SK-N-SH (cell line): ENCODE data around the gene CHCHD1. TPM values are rescaled to one million over a fixed set of nuclear protein-coding genes. Genes with fewer than 3 reads are reported as not detected.

Experiments
- CTCF ChIA-PET: fragments of 300-600, 350-600 bp; formaldehyde crosslinking; extraction: SDS; loops from one replicate; lab custom pipeline; 2021; lab: Yijun Ruan, JAX
- POLR2A ChIA-PET: fragments of 350-600 bp; sonication (Branson Sonifier 250); formaldehyde crosslinking; extraction: SDS; loops from one replicate; lab custom pipeline; 2020; ENCODE audit warnings: antibody characterized with exemption, inconsistent platforms; lab: Yijun Ruan, JAX
- DNase-seq: peaks from one replicate; pipeline ENCODE4 v3.0.0; 2012
- H2AFZ ChIP-seq: fragments of 200-600 bp; sonication (generic); 2 replicates; pipeline ENCODE4 v1.8.1; 2016; ENCODE audit warnings: antibody characterized with exemption, mild to moderate bottlenecking, low read depth
- H3F3A ChIP-seq: fragments of 200-600 bp; sonication (generic); replicated peaks from 2 replicates; pipeline ENCODE3; 2016; ENCODE audit warnings: antibody characterized with exemption, mild to moderate bottlenecking; ENCODE audit not compliant: insufficient read depth
- H3K27ac ChIP-seq, 2 experiments: fragments of 200-500 bp in 1 of 2; fragments of 200-600 bp in 1 of 2; sonication (Bioruptor generic) in 1 of 2; sonication (generic), shearing (Covaris generic) in 1 of 2; 2 replicates each; pipeline versions ENCODE4 v1.5.1 to v1.6.1; 2014 to 2016; ENCODE audit warnings: low read depth in 2 of 2, inconsistent platforms in 1 of 2, low read length in 1 of 2, mild to moderate bottlenecking in 1 of 2, mixed read lengths in 1 of 2
- H3K27me3 ChIP-seq: fragments of 200-600 bp; sonication (generic), shearing (Covaris generic); 2 replicates; pipeline ENCODE4 v1.6.1; 2016; ENCODE audit warnings: mixed run types; ENCODE audit not compliant: insufficient read depth
- H3K36me3 ChIP-seq, 2 experiments: fragments of 200-500 bp in 1 of 2; fragments of 200-600 bp in 1 of 2; sonication (Bioruptor generic) in 1 of 2; sonication (generic) in 1 of 2; replicated peaks in 1 of 2; 2 replicates each; pipeline versions ENCODE3 to v1.5.1; 2014 to 2016; ENCODE audit warnings: low read length in 1 of 2, mild to moderate bottlenecking in 1 of 2; ENCODE audit not compliant: insufficient read depth in 2 of 2, control insufficient read depth in 1 of 2
- H3K4me1 ChIP-seq, 2 experiments: fragments of 200-500 bp in 1 of 2; fragments of 200-600 bp in 1 of 2; sonication (Bioruptor generic) in 1 of 2; sonication (generic), shearing (Covaris generic) in 1 of 2; 2 replicates each; pipeline versions ENCODE4 v1.5.1 to v1.6.1; 2014 to 2016; ENCODE audit warnings: low read depth in 1 of 2, low read length in 1 of 2, mixed run types in 1 of 2; ENCODE audit not compliant: insufficient read depth in 2 of 2, control insufficient read depth in 1 of 2
- H3K4me2 ChIP-seq: fragments of 200-600 bp; sonication (generic), shearing (Covaris generic); 2 replicates; pipeline ENCODE4 v1.6.1; 2017; ENCODE audit warnings: mixed run types
- H3K4me3 ChIP-seq, 2 experiments: fragments of 200-500 bp in 1 of 2; fragments of 200-600 bp in 1 of 2; sonication (Bioruptor generic) in 1 of 2; sonication (generic), shearing (Covaris generic) in 1 of 2; 2 replicates each; pipeline versions ENCODE4 v1.5.1 to v1.8.1; 2014 to 2016; ENCODE audit warnings: low read depth in 2 of 2, inconsistent platforms in 1 of 2, low read length in 1 of 2, mild to moderate bottlenecking in 1 of 2, mixed read lengths in 1 of 2, moderate library complexity in 1 of 2
- H3K79me2 ChIP-seq: fragments of 200-600 bp; sonication (generic); 2 replicates; pipeline ENCODE4 v1.8.1; 2017; ENCODE audit warnings: mild to moderate bottlenecking; ENCODE audit not compliant: insufficient read depth
- H3K9ac ChIP-seq: fragments of 200-600 bp; sonication (generic); 2 replicates; pipeline ENCODE4 v1.6.1; 2017; ENCODE audit warnings: mixed run types
- H3K9me2 ChIP-seq: fragments of 200-600 bp; sonication (generic); 2 replicates; pipeline ENCODE4 v1.6.1; 2017; ENCODE audit warnings: mixed run types
- H3K9me3 ChIP-seq: fragments of 200-600 bp; sonication (generic); 2 replicates; pipeline ENCODE4 v1.6.1; 2017; ENCODE audit warnings: mixed run types, mild to moderate bottlenecking, moderate library complexity
- H4K20me1 ChIP-seq: fragments of 200-600 bp; sonication (generic); 2 replicates; pipeline ENCODE4 v1.6.1; 2017; ENCODE audit warnings: mild to moderate bottlenecking, mixed run types; ENCODE audit not compliant: insufficient read depth
- CHD2 ChIP-seq: fragments of 150-350 bp; IDR thresholded peaks from 2 replicates; pipeline ENCODE4 v1.6.1; 2018; ENCODE audit warnings: low read length; ENCODE audit not compliant: partially characterized antibody
- GABPA ChIP-seq: IDR thresholded peaks from 2 replicates; pipeline ENCODE4 v1.4.0; 2012; ENCODE audit warnings: low read depth, mild to moderate bottlenecking
- MXI1 ChIP-seq: IDR thresholded peaks from 2 replicates; pipeline ENCODE4 v1.6.1; 2012; ENCODE audit warnings: mild to moderate bottlenecking, low read depth, low read length, improper control_type of control experiment
- NFIC ChIP-seq: IDR thresholded peaks from 2 replicates; pipeline ENCODE4 v1.4.0; 2012; ENCODE audit warnings: borderline replicate concordance
- RCOR1 ChIP-seq: fragments of 150-350 bp; IDR thresholded peaks from 2 replicates; pipeline ENCODE4 v1.6.1; 2017; ENCODE audit warnings: antibody characterized with exemption, low read length
- RFX5 ChIP-seq: IDR thresholded peaks from 2 replicates; pipeline ENCODE4 v1.6.1; 2012; ENCODE audit warnings: mild to moderate bottlenecking, improper control_type of control experiment, low read length
- SIN3A ChIP-seq: IDR thresholded peaks from 2 replicates; pipeline ENCODE4 v1.6.1; 2012; ENCODE audit warnings: low read depth, mild to moderate bottlenecking, low read length, moderate library complexity, borderline replicate concordance
- SMC3 ChIP-seq: IDR thresholded peaks from 2 replicates; pipeline ENCODE4 v1.6.1; 2012; ENCODE audit warnings: low read depth, low read length, improper control_type of control experiment
- TEAD4 ChIP-seq: IDR thresholded peaks from 2 replicates; pipeline ENCODE4 v1.4.0; 2012; ENCODE audit warnings: mild to moderate bottlenecking, borderline replicate concordance; ENCODE audit not compliant: insufficient read depth
- WGBS: methylation state at CpG from one replicate; pipeline ENCODE4 v1.1.6; 2017; ENCODE audit warnings: low lambda C conversion rate; 5-methylcytosine and 5-hydroxymethylcytosine counted together
- polyA plus RNA-seq, 3 experiments: library from polyadenylated mRNA; depleted of rRNA; stranded (reverse); fragments of >200 nt; gene quantifications; 2 replicates each; pipeline ENCODE4 v1.2.3, GENCODE V29; 2012
- TF ChIP-seq, protein P1 (sequence below): fragments of 150-350 bp; IDR thresholded peaks from 2 replicates; pipeline ENCODE4 v1.6.1; 2016; ENCODE audit warnings: mild to moderate bottlenecking, low read depth, low read length
- TF ChIP-seq, protein P2 (sequence below): IDR thresholded peaks from 2 replicates; pipeline ENCODE4 v1.4.0; 2012; ENCODE audit warnings: low read depth, borderline replicate concordance
- TF ChIP-seq, protein P3 (sequence below): IDR thresholded peaks from 2 replicates; pipeline ENCODE4 v1.4.0; 2012; ENCODE audit warnings: low read depth, borderline replicate concordance
- TF ChIP-seq, protein P4 (sequence below): fragments of 150-350 bp; IDR thresholded peaks from 2 replicates; pipeline ENCODE4 v1.6.1; 2017; ENCODE audit warnings: antibody characterized with exemption, low read length, low read depth, borderline replicate concordance
- TF ChIP-seq, protein P5 (sequence below): IDR thresholded peaks from 2 replicates; pipeline ENCODE4 v1.6.1; 2012; ENCODE audit warnings: mild to moderate bottlenecking, low read depth, low read length, moderate library complexity

CHCHD1 gene
- polyA plus RNA-seq, 1 of the 3 experiments (the other 2 are of a cell fraction), result 60.9 TPM

DNA sequence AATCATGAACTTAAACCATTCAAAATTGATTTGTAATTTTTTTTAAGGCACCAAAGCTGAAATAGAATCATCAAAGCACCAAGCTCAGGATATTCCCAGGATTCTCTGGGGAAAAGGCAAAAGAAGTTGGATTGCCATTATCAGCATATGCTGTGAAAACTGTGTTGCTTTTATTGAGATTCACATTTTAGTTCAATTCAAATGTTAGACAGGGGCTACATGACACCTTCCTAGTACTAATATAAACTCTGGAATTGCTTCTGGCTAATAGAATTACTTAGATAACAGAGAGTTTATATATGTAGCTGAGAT is 33.8 kb downstream of the CHCHD1 start:
- H3K4me3 ChIP-seq, result 0 out of 4 replicates have a peak overlapping the region, but pooled peaks of 1 of the 2 experiments have one; percentile 1
- H2AFZ ChIP-seq, result no peak overlapping the region
- no peak for TF ChIP-seq NFIC
- no peak for TF ChIP-seq SIN3A
- no peak for TF ChIP-seq SMC3
- TF ChIP-seq, protein P1, sequence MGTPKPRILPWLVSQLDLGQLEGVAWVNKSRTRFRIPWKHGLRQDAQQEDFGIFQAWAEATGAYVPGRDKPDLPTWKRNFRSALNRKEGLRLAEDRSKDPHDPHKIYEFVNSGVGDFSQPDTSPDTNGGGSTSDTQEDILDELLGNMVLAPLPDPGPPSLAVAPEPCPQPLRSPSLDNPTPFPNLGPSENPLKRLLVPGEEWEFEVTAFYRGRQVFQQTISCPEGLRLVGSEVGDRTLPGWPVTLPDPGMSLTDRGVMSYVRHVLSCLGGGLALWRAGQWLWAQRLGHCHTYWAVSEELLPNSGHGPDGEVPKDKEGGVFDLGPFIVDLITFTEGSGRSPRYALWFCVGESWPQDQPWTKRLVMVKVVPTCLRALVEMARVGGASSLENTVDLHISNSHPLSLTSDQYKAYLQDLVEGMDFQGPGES, result no peak
- TF ChIP-seq TEAD4, result no peak
- TF ChIP-seq, protein P2, sequence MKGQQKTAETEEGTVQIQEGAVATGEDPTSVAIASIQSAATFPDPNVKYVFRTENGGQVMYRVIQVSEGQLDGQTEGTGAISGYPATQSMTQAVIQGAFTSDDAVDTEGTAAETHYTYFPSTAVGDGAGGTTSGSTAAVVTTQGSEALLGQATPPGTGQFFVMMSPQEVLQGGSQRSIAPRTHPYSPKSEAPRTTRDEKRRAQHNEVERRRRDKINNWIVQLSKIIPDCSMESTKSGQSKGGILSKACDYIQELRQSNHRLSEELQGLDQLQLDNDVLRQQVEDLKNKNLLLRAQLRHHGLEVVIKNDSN, result no peak
- TF ChIP-seq, protein P3, sequence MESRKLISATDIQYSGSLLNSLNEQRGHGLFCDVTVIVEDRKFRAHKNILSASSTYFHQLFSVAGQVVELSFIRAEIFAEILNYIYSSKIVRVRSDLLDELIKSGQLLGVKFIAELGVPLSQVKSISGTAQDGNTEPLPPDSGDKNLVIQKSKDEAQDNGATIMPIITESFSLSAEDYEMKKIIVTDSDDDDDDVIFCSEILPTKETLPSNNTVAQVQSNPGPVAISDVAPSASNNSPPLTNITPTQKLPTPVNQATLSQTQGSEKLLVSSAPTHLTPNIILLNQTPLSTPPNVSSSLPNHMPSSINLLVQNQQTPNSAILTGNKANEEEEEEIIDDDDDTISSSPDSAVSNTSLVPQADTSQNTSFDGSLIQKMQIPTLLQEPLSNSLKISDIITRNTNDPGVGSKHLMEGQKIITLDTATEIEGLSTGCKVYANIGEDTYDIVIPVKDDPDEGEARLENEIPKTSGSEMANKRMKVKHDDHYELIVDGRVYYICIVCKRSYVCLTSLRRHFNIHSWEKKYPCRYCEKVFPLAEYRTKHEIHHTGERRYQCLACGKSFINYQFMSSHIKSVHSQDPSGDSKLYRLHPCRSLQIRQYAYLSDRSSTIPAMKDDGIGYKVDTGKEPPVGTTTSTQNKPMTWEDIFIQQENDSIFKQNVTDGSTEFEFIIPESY, result no peak
- TF ChIP-seq RCOR1, result no peak
- no peak for TF ChIP-seq RFX5
- TF ChIP-seq MXI1, result no peak
- H3F3A ChIP-seq, result peaks cover 34% of the 10 kb centered on the region
- peaks cover under 1 to 5% of the 10 kb centered on the region in 2 experiments; a peak in 2 of 4 replicates for H3K4me1 ChIP-seq
- H3K4me2 ChIP-seq, result peak overlapping the region; percentile 20; the same call in 1 of the 2 replicates
- no peaks in the 10 kb centered on the region for H3K27me3 ChIP-seq
- H3K27ac ChIP-seq, result peak overlapping the region; percentile 69 to 73; a peak in 3 of 4 replicates
- CTCF ChIA-PET, result interaction anchor here (0.8 to 2.0 kb wide), 5 partner anchors 27 to 124 kb away, joined by 3 to 6 read pairs (median 4); no protein-coding TSS in a partner anchor
- peaks cover 5 to 37% of the 10 kb centered on the region in 2 experiments for H3K36me3 ChIP-seq
- POLR2A ChIA-PET, result no interaction called here
- H3K9me2 ChIP-seq, result no peaks in the 10 kb centered on the region
- no peaks in the 10 kb centered on the region for H3K9me3 ChIP-seq
- H4K20me1 ChIP-seq, result no peaks in the 10 kb centered on the region
- no peak for DNase-seq
- H3K79me2 ChIP-seq, result peaks cover 5% of the 10 kb centered on the region; the same call in 1 of the 2 replicates
- peak overlapping the region; percentile 26; the same call in 1 of the 2 replicates for H3K9ac ChIP-seq

DNA sequence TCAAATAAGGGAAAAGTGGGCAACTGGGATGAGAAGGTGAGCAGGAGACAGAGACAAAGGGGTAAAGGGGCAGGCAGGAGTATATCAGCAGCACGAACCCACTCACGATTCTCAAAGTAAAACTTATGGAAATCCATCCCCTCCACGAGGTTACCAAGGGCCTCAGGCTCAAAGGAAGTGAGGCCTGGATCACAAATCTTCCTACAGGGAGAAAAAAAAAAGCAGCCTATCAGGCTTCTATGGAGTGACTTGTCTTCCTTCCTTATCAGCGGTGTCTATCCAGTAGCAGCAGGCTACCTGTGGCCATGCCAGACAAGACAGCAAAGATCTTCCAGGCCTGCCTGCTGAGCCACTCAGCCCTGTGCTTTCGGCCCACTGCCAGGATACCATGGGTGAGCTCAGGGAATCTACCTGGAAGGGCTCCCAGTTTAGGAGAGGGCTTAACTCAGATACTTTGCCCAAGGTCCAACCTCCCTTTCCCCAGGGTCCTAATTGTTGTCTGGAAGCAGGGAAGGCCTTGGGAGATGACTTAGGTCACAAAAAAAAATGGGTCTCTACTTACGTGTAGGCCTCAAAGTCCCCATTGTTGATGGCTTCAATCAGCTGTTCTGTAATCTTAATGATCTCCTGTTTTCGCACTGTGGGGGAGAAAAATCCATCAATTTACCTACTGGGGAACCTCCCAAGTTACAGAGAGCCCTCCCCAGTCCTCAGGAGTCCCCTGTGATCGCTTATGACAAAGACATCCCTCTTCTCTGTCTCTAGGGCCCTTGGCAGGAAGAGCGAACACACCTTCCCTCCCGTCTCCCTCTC is 35.3 kb downstream of the CHCHD1 start:
- H3K4me1 ChIP-seq, result peaks cover 0 to 5% of the 10 kb centered on the region in 2 experiments; a peak in 2 of 4 replicates
- ChIA-PET CTCF (interaction anchor here (1.0 to 2.0 kb wide), 4 partner anchors 28 to 124 kb away, joined by 3 to 6 read pairs (median 4); no protein-coding TSS in a partner anchor), POLR2A (no interaction called here)
- H3K79me2 ChIP-seq, result no peaks in the 10 kb centered on the region
- H3K9ac ChIP-seq, result no peak overlapping the region
- H3K9me2 ChIP-seq, result no peaks in the 10 kb centered on the region
- H3K27ac ChIP-seq, result peak overlapping the region; percentile 34 to 69
- no peaks in the 10 kb centered on the region for H4K20me1 ChIP-seq
- peaks cover 10 to 41% of the 10 kb centered on the region in 2 experiments for H3K36me3 ChIP-seq
- H3K4me3 ChIP-seq, result no peak overlapping the region
- H3K4me2 ChIP-seq, result no peak overlapping the region
- no peaks in the 10 kb centered on the region for H3K27me3 ChIP-seq
- no peak overlapping the region for H2AFZ ChIP-seq
- 87% methylated on average over 10 of the region's 10 CpGs for WGBS
- DNase-seq, result no peak
- H3K9me3 ChIP-seq, result no peaks in the 10 kb centered on the region
- peaks cover 34% of the 10 kb centered on the region for H3F3A ChIP-seq
- TF ChIP-seq, protein P4, sequence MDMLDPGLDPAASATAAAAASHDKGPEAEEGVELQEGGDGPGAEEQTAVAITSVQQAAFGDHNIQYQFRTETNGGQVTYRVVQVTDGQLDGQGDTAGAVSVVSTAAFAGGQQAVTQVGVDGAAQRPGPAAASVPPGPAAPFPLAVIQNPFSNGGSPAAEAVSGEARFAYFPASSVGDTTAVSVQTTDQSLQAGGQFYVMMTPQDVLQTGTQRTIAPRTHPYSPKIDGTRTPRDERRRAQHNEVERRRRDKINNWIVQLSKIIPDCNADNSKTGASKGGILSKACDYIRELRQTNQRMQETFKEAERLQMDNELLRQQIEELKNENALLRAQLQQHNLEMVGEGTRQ, result no peak
- TF ChIP-seq GABPA (no peak), CHD2 (no peak), RFX5 (no peak), MXI1 (no peak), SIN3A (no peak)
- TF ChIP-seq, protein P2, result no peak
- TF ChIP-seq, protein P5, sequence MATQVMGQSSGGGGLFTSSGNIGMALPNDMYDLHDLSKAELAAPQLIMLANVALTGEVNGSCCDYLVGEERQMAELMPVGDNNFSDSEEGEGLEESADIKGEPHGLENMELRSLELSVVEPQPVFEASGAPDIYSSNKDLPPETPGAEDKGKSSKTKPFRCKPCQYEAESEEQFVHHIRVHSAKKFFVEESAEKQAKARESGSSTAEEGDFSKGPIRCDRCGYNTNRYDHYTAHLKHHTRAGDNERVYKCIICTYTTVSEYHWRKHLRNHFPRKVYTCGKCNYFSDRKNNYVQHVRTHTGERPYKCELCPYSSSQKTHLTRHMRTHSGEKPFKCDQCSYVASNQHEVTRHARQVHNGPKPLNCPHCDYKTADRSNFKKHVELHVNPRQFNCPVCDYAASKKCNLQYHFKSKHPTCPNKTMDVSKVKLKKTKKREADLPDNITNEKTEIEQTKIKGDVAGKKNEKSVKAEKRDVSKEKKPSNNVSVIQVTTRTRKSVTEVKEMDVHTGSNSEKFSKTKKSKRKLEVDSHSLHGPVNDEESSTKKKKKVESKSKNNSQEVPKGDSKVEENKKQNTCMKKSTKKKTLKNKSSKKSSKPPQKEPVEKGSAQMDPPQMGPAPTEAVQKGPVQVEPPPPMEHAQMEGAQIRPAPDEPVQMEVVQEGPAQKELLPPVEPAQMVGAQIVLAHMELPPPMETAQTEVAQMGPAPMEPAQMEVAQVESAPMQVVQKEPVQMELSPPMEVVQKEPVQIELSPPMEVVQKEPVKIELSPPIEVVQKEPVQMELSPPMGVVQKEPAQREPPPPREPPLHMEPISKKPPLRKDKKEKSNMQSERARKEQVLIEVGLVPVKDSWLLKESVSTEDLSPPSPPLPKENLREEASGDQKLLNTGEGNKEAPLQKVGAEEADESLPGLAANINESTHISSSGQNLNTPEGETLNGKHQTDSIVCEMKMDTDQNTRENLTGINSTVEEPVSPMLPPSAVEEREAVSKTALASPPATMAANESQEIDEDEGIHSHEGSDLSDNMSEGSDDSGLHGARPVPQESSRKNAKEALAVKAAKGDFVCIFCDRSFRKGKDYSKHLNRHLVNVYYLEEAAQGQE, result no peak
